ENCODE measurements around the gene MAB21L2.

- no peak for TF ChIP-seq USF2 (IDR thresholded peaks at IDR 0.05; ENCODE audit: borderline replicate concordance, low read depth, low read length)
- no peak for TF ChIP-seq JUND (IDR thresholded peaks at IDR 0.05)
Measured at GRCh38 chr4:150585611-150586010, 3.7 kb downstream of the MAB21L2 start.

All from SK-N-SH (cell line).